Measurements from ENCODE around the gene N4BP3. TPM values are rescaled to one million over a fixed set of nuclear protein-coding genes. Genes with fewer than 3 reads are reported as not detected.
A peak's percentile ranks its signal among the peaks of the same experiment; 100 is the strongest.

The N4BP3 gene
- total and polyA plus RNA-seq, 2 of the 13 experiments (the other 11 are each of a cell fraction or from before 2014, with no cell fraction given): 0.13 TPM; not detected in 1

DNA sequence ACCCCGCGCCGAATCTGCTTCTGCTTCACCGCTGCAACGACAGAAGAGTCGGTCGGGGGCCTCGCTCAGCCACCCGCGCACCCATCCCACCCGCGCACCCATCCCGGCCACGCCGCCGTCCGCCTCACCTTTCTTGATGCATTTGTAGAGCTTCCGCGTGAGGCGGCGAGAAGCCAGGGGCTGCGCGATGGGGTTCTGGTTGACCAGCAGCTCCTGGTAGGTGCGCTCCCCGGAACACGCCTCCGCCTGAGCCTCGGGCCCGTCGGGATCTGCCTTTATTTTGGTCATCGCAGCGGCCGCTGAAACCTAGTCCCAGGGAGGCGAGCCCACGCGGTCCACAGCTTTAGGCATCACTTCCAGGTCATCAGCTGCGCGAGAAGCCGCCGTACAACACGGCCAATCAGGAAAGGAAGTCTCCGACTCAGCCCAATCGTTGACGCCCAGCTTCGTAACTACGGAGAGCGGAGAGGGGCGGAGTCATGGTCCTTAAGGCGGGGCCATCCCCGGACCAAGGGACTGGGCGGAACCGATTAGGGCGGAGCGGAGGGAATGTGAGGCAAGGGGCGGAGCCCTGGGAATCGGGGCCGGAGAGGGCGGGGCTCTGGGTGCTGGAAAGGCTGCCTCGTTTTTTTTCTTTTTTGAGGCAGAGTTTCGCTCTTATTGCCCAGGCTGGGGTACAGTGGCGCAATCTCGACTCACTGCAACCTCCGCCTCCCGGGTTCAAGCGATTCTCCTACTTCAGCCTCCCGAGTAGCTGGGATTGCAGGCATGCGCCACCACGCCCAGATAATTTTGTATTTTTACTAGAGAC lies 40.4 kb downstream of the N4BP3 start, which contains the start of gene NHP2 (continued):
- TF ChIP-seq TFE3 (CRISPR knock-in tag; IDR thresholded peaks at IDR 0.05) (no peak), ZNF510 (CRISPR knock-in tag; IDR thresholded peaks at IDR 0.05; ENCODE audit: low read depth) (0 out of 2 replicates have a peak, but pooled peaks have one; percentile 73), TAF15 (IDR thresholded peaks at IDR 0.05; ENCODE audit: low read depth, low read length, poor library complexity, severe bottlenecking) (no peak), SAP130 (CRISPR knock-in tag; IDR thresholded peaks at IDR 0.05; ENCODE audit: low read depth) (peak; percentile 98), POLR2G (IDR thresholded peaks at IDR 0.05; ENCODE audit: low read depth, low read length) (peak; percentile 82), HNF4G (IDR thresholded peaks at IDR 0.05; ENCODE audit: borderline replicate concordance, low read depth, low read length) (no peak), HNF4G (CRISPR knock-in tag; IDR thresholded peaks at IDR 0.05; ENCODE audit: borderline replicate concordance, low read depth) (0 out of 2 replicates have a peak, but pooled peaks have one; percentile 33), ZSCAN31 (CRISPR knock-in tag; IDR thresholded peaks at IDR 0.05; ENCODE audit: low read depth) (0 out of 2 replicates have a peak, but pooled peaks have one; percentile 52), ZBTB38 (CRISPR knock-in tag; IDR thresholded peaks at IDR 0.05) (peak; percentile 47; the same call in 1 of the 2 replicates), MEIS1 (CRISPR knock-in tag; IDR thresholded peaks at IDR 0.05; ENCODE audit: borderline replicate concordance) (no peak), KDM1A (CRISPR knock-in tag; IDR thresholded peaks at IDR 0.05) (no peak), RFX1 (IDR thresholded peaks at IDR 0.05) (no peak)
- TF ChIP-seq, protein P1, sequence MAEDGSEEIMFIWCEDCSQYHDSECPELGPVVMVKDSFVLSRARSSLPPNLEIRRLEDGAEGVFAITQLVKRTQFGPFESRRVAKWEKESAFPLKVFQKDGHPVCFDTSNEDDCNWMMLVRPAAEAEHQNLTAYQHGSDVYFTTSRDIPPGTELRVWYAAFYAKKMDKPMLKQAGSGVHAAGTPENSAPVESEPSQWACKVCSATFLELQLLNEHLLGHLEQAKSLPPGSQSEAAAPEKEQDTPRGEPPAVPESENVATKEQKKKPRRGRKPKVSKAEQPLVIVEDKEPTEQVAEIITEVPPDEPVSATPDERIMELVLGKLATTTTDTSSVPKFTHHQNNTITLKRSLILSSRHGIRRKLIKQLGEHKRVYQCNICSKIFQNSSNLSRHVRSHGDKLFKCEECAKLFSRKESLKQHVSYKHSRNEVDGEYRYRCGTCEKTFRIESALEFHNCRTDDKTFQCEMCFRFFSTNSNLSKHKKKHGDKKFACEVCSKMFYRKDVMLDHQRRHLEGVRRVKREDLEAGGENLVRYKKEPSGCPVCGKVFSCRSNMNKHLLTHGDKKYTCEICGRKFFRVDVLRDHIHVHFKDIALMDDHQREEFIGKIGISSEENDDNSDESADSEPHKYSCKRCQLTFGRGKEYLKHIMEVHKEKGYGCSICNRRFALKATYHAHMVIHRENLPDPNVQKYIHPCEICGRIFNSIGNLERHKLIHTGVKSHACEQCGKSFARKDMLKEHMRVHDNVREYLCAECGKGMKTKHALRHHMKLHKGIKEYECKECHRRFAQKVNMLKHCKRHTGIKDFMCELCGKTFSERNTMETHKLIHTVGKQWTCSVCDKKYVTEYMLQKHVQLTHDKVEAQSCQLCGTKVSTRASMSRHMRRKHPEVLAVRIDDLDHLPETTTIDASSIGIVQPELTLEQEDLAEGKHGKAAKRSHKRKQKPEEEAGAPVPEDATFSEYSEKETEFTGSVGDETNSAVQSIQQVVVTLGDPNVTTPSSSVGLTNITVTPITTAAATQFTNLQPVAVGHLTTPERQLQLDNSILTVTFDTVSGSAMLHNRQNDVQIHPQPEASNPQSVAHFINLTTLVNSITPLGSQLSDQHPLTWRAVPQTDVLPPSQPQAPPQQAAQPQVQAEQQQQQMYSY (CRISPR knock-in tag; IDR thresholded peaks at IDR 0.05): no peak
- TF ChIP-seq, protein P2, sequence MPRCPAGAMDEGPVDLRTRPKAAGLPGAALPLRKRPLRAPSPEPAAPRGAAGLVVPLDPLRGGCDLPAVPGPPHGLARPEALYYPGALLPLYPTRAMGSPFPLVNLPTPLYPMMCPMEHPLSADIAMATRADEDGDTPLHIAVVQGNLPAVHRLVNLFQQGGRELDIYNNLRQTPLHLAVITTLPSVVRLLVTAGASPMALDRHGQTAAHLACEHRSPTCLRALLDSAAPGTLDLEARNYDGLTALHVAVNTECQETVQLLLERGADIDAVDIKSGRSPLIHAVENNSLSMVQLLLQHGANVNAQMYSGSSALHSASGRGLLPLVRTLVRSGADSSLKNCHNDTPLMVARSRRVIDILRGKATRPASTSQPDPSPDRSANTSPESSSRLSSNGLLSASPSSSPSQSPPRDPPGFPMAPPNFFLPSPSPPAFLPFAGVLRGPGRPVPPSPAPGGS (CRISPR knock-in tag; IDR thresholded peaks at IDR 0.05): no peak
- TF ChIP-seq, protein P3, sequence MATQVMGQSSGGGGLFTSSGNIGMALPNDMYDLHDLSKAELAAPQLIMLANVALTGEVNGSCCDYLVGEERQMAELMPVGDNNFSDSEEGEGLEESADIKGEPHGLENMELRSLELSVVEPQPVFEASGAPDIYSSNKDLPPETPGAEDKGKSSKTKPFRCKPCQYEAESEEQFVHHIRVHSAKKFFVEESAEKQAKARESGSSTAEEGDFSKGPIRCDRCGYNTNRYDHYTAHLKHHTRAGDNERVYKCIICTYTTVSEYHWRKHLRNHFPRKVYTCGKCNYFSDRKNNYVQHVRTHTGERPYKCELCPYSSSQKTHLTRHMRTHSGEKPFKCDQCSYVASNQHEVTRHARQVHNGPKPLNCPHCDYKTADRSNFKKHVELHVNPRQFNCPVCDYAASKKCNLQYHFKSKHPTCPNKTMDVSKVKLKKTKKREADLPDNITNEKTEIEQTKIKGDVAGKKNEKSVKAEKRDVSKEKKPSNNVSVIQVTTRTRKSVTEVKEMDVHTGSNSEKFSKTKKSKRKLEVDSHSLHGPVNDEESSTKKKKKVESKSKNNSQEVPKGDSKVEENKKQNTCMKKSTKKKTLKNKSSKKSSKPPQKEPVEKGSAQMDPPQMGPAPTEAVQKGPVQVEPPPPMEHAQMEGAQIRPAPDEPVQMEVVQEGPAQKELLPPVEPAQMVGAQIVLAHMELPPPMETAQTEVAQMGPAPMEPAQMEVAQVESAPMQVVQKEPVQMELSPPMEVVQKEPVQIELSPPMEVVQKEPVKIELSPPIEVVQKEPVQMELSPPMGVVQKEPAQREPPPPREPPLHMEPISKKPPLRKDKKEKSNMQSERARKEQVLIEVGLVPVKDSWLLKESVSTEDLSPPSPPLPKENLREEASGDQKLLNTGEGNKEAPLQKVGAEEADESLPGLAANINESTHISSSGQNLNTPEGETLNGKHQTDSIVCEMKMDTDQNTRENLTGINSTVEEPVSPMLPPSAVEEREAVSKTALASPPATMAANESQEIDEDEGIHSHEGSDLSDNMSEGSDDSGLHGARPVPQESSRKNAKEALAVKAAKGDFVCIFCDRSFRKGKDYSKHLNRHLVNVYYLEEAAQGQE (IDR thresholded peaks at IDR 0.05; ENCODE audit: borderline replicate concordance in 1 of 2, low read depth in 1 of 2, low read length in 2 of 2): no peak
- TF ChIP-seq, protein P4, sequence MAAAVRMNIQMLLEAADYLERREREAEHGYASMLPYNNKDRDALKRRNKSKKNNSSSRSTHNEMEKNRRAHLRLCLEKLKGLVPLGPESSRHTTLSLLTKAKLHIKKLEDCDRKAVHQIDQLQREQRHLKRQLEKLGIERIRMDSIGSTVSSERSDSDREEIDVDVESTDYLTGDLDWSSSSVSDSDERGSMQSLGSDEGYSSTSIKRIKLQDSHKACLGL (CRISPR knock-in tag; IDR thresholded peaks at IDR 0.05): peak; percentile 89; the same call in 1 of the 2 replicates
